ENCODE measurements around the gene JAK1.

The JAK1 gene

GRCh38 chr1:64917907-64918306, 48.4 kb downstream of the JAK1 start:
- FAIRE-seq = no peak

- FAIRE-seq = no peak
These were observed 49.0 kb downstream of the JAK1 start for GRCh38 chr1:64917328-64917861.

GRCh38 chr1:64915381-64916274, 50.7 kb downstream of the JAK1 start:
- no peak for FAIRE-seq

GRCh38 chr1:64913361-64914015, 52.9 kb downstream of the JAK1 start:
- no peak for FAIRE-seq

GRCh38 chr1:64912191-64912590, 54.2 kb downstream of the JAK1 start:
- no peak for FAIRE-seq

GRCh38 chr1:64911326-64911725, 55.0 kb downstream of the JAK1 start:
- FAIRE-seq = no peak

- no peak for FAIRE-seq
These were observed 57.3 kb downstream of the JAK1 start for GRCh38 chr1:64909031-64909430.

GRCh38 chr1:64908575-64908974, 57.8 kb downstream of the JAK1 start:
- no peak for FAIRE-seq

GRCh38 chr1:64906447-64906846, 59.9 kb downstream of the JAK1 start:
- FAIRE-seq = no peak

- no peak for FAIRE-seq
These were observed 62.8 kb downstream of the JAK1 start for GRCh38 chr1:64903593-64903992.

- FAIRE-seq = no peak
These were observed 64.7 kb downstream of the JAK1 start for GRCh38 chr1:64901663-64902062.

- FAIRE-seq = no peak
These were observed 65.4 kb downstream of the JAK1 start for GRCh38 chr1:64900916-64901315.

GRCh38 chr1:64898107-64898861, 68.1 kb downstream of the JAK1 start:
- FAIRE-seq = no peak

- no peak for FAIRE-seq
These were observed 69.8 kb downstream of the JAK1 start for GRCh38 chr1:64896551-64896950.

GRCh38 chr1:64895500-64895899, 70.8 kb downstream of the JAK1 start:
- FAIRE-seq = no peak

GRCh38 chr1:64894438-64895196, 71.7 kb downstream of the JAK1 start:
- no peak for FAIRE-seq

GRCh38 chr1:64893921-64894320, 72.4 kb downstream of the JAK1 start:
- no peak for FAIRE-seq

GRCh38 chr1:64892576-64893573, 73.5 kb downstream of the JAK1 start:
- no peak for FAIRE-seq

- no peak for FAIRE-seq
These were observed 74.9 kb downstream of the JAK1 start for GRCh38 chr1:64891448-64891825.

GRCh38 chr1:64890699-64891447, 75.5 kb downstream of the JAK1 start:
- no peak for FAIRE-seq
